ENCODE measurements around the gene BAHD1.

- TF ChIP-seq POLR2A (IDR thresholded peaks at IDR 0.05; ENCODE audit: low read depth), result no peak
- TF ChIP-seq, protein P1, sequence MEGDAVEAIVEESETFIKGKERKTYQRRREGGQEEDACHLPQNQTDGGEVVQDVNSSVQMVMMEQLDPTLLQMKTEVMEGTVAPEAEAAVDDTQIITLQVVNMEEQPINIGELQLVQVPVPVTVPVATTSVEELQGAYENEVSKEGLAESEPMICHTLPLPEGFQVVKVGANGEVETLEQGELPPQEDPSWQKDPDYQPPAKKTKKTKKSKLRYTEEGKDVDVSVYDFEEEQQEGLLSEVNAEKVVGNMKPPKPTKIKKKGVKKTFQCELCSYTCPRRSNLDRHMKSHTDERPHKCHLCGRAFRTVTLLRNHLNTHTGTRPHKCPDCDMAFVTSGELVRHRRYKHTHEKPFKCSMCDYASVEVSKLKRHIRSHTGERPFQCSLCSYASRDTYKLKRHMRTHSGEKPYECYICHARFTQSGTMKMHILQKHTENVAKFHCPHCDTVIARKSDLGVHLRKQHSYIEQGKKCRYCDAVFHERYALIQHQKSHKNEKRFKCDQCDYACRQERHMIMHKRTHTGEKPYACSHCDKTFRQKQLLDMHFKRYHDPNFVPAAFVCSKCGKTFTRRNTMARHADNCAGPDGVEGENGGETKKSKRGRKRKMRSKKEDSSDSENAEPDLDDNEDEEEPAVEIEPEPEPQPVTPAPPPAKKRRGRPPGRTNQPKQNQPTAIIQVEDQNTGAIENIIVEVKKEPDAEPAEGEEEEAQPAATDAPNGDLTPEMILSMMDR (IDR thresholded peaks at IDR 0.05), result no peak
Measured at GRCh38 chr15:40418126-40418525, 22.6 kb upstream of the BAHD1 start.
